ENCODE measurements around the gene GLDC.

GLDC gene

DNA sequence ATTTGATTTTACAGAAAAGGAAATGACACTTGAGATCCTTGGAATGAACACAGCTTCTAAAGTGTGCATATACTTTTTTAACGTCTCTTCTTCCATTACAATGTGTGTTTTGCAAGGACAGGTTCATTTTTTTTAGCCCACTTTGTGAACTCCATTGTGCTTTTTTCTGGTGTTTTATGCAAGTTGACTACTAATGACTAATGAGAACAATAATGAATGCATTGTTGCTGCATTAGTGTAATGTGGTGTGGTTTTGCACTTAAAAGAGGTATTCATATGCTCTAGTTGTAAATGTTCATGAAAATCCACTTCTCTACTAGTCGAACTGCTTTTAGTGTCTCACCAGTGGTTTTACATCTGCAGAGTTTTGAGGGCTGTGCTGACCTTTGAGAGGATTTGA, 139.0 kb downstream of the GLDC start:
- no peak for TF ChIP-seq CTCF (IDR thresholded peaks at IDR 0.05; ENCODE audit: insufficient read depth, low read length, poor library complexity, severe bottlenecking)
- TF ChIP-seq EZH2phosphoT487 (conservative IDR thresholded peaks at IDR 0.05; ENCODE audit: low read length), result no peak
- H3K36me3 ChIP-seq (ENCODE audit: low read length), result peaks cover 31% of the 10 kb centered on the region
- no peak overlapping the region for H3K4me3 ChIP-seq (ENCODE audit: insufficient read depth, low read length, poor library complexity, severe bottlenecking)
- no peaks in the 10 kb centered on the region for H4K20me1 ChIP-seq (ENCODE audit: low read depth, low read length)
- H3K79me2 ChIP-seq (ENCODE audit: insufficient read depth, low read length), result no peaks in the 10 kb centered on the region
- no peak overlapping the region for H3K27ac ChIP-seq (ENCODE audit: low read depth, low read length)
- H3K4me2 ChIP-seq (ENCODE audit: low read depth, low read length, poor library complexity, severe bottlenecking), result no peak overlapping the region
- H2AFZ ChIP-seq (ENCODE audit: low read depth, low read length, severe bottlenecking), result no peak overlapping the region
- no peaks in the 10 kb centered on the region for H3K9me2 ChIP-seq (replicated peaks; ENCODE audit: insufficient read depth, low read length)
- no peaks in the 10 kb centered on the region for H3K9me3 ChIP-seq (ENCODE audit: insufficient read depth, low read length)
- H3K9ac ChIP-seq (ENCODE audit: low read length), result no peak overlapping the region
- H3F3A ChIP-seq (ENCODE audit: insufficient read depth), result no peaks in the 10 kb centered on the region
- H3K27me3 ChIP-seq (ENCODE audit: low read length), result no peaks in the 10 kb centered on the region

- no peaks in the 10 kb centered on the region for H3F3A ChIP-seq (ENCODE audit: insufficient read depth)
- peaks cover 48% of the 10 kb centered on the region for H3K36me3 ChIP-seq (ENCODE audit: low read length)
- no peak overlapping the region for H3K4me3 ChIP-seq (ENCODE audit: insufficient read depth, low read length, poor library complexity, severe bottlenecking)
- H3K4me2 ChIP-seq (ENCODE audit: low read depth, low read length, poor library complexity, severe bottlenecking), result no peak overlapping the region
- no peak for TF ChIP-seq EZH2phosphoT487 (conservative IDR thresholded peaks at IDR 0.05; ENCODE audit: low read length)
- no peak for TF ChIP-seq CTCF (IDR thresholded peaks at IDR 0.05; ENCODE audit: insufficient read depth, low read length, poor library complexity, severe bottlenecking)
- H3K27ac ChIP-seq (ENCODE audit: low read depth, low read length), result no peak overlapping the region
- no peak overlapping the region for H3K9ac ChIP-seq (ENCODE audit: low read length)
- H3K9me2 ChIP-seq (replicated peaks; ENCODE audit: insufficient read depth, low read length), result no peaks in the 10 kb centered on the region
- H3K79me2 ChIP-seq (ENCODE audit: insufficient read depth, low read length), result no peaks in the 10 kb centered on the region
- no peaks in the 10 kb centered on the region for H3K9me3 ChIP-seq (ENCODE audit: insufficient read depth, low read length)
- H4K20me1 ChIP-seq (ENCODE audit: low read depth, low read length), result no peaks in the 10 kb centered on the region
- H2AFZ ChIP-seq (ENCODE audit: low read depth, low read length, severe bottlenecking), result no peak overlapping the region
- H3K27me3 ChIP-seq (ENCODE audit: low read length), result no peaks in the 10 kb centered on the region
Observed at GRCh38 chr9:6502399-6502798, 143.1 kb downstream of the GLDC start.

DNA sequence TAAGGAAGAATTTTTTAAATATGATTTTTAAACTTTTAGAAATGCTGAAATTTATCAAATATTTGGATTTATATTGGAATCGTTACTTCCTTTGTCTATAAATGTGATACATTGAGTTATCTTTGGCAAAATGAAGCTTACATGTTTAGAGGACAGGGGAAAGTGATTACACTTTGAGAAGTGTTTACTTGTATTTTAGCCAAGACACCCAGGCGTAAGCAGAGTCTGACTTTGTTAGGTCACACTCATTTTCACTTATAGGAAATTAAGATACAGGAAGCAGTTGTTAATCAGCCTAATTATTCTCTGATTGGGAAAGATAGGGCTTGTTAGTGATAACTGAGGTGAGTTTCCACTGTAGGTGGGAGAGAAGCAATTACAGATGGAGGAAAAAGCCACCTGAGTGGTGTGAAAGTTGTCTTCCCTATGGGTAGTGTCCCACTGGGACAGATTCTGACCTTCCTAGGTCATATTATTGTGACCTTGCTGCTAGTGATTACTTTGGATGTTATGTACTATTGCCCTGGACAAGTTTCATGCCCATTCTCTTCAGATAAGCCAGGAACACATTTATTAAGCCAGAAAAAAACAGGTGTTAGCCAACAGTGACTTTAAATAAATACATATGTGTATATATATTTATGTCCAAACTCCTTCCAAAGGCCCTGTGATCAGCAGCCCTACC, 143.9 kb downstream of the GLDC start:
- TF ChIP-seq EZH2phosphoT487 (conservative IDR thresholded peaks at IDR 0.05; ENCODE audit: low read length), result no peak
- no peak for TF ChIP-seq CTCF (IDR thresholded peaks at IDR 0.05; ENCODE audit: insufficient read depth, low read length, poor library complexity, severe bottlenecking)
- Histone ChIP-seq H3K4me2 (ENCODE audit: low read depth, low read length, poor library complexity, severe bottlenecking) (no peak overlapping the region), H3K4me3 (ENCODE audit: insufficient read depth, low read length, poor library complexity, severe bottlenecking) (no peak overlapping the region), H4K20me1 (ENCODE audit: low read depth, low read length) (no peaks in the 10 kb centered on the region), H3K27ac (ENCODE audit: low read depth, low read length) (no peak overlapping the region), H3K79me2 (ENCODE audit: insufficient read depth, low read length) (no peaks in the 10 kb centered on the region), H3K9ac (ENCODE audit: low read length) (no peak overlapping the region), H3K9me3 (ENCODE audit: insufficient read depth, low read length) (no peaks in the 10 kb centered on the region), H3K9me2 (replicated peaks; ENCODE audit: insufficient read depth, low read length) (no peaks in the 10 kb centered on the region), H3K27me3 (ENCODE audit: low read length) (no peaks in the 10 kb centered on the region), H3K36me3 (ENCODE audit: low read length) (peaks cover 50% of the 10 kb centered on the region), H2AFZ (ENCODE audit: low read depth, low read length, severe bottlenecking) (no peak overlapping the region), H3F3A (ENCODE audit: insufficient read depth) (no peaks in the 10 kb centered on the region)

Measured in SU-DHL-6 (cell line).